Measurements from ENCODE around the gene ZNHIT1. TPM values are rescaled to one million over a fixed set of nuclear protein-coding genes. Genes with fewer than 3 reads are reported as not detected.

Gene ZNHIT1
- total RNA-seq, 2 experiments from 2014 or later, result 44.2 TPM

GRCh38 chr7:101237206-101238067 is 19.5 kb downstream of the ZNHIT1 start, which contains the start of gene CLDN15:
Gene CLDN15 (minus strand): TSS chr7:101237802. CDS start chr7:101237581, 221 bp downstream.
- Mint-ChIP-seq H3K27me3 (no peaks in the 10 kb centered on the region), H3K27ac (peak within 1 kb of the TSS; percentile 25), H3K36me3 (ENCODE audit: low read depth) (peaks cover 12% of the 10 kb centered on the region), H3K4me1 (no peaks in the 10 kb centered on the region), H3K9me3 (ENCODE audit: low read depth) (no peaks in the 10 kb centered on the region), H3K4me3 (no peak within 1 kb of the TSS)
- CTCF ChIA-PET, result interaction anchor here (1.0 to 3.7 kb wide), 3 partner anchors 20 to 94 kb away, joined by 4 to 11 read pairs (median 4); partner anchors contain the start of genes PLOD3 and ZNHIT1
- POLR2A ChIA-PET, result interaction anchor here (0.7 kb wide), 1 partner anchor 10 kb away, joined by 3 read pairs; no protein-coding TSS in a partner anchor
- ATAC-seq, result no peak
- intact Hi-C loops (cut with DNase I, micrococcal nuclease), result no loop called here
- no peak for DNase-seq

- POLR2A ChIA-PET, result no interaction called here
- intact Hi-C loops (cut with DNase I, micrococcal nuclease), result no loop called here
Measured at GRCh38 chr7:101238226-101239182, 20.5 kb downstream of the ZNHIT1 start.

GRCh38 chr7:101239191-101239950 is 21.4 kb downstream of the ZNHIT1 start:
- H3K27me3 Mint-ChIP-seq, result no peaks in the 10 kb centered on the region
- H3K4me3 Mint-ChIP-seq, result no peak overlapping the region
- no peak for ATAC-seq
- ChIA-PET POLR2A (no interaction called here), CTCF (no interaction called here)
- H3K27ac Mint-ChIP-seq, result no peak overlapping the region
- intact Hi-C loops (cut with DNase I, micrococcal nuclease), result no loop called here
- peaks cover 8% of the 10 kb centered on the region for H3K4me1 Mint-ChIP-seq
- no peaks in the 10 kb centered on the region for H3K9me3 Mint-ChIP-seq (ENCODE audit: low read depth)
- peaks cover 20% of the 10 kb centered on the region for H3K36me3 Mint-ChIP-seq (ENCODE audit: low read depth)
- no peak for DNase-seq

More at GRCh38 chr7:101238226-101239182, 20.5 kb downstream of the ZNHIT1 start:
- CTCF ChIA-PET, result interaction anchor here (3.7 kb wide), 1 partner anchor 44 kb away, joined by 11 read pairs; no protein-coding TSS in a partner anchor
- Mint-ChIP-seq H3K4me1 (peaks cover 2% of the 10 kb centered on the region), H3K27me3 (no peaks in the 10 kb centered on the region), H3K27ac (no peak overlapping the region), H3K9me3 (ENCODE audit: low read depth) (no peaks in the 10 kb centered on the region), H3K4me3 (no peak overlapping the region), H3K36me3 (ENCODE audit: low read depth) (peaks cover 15% of the 10 kb centered on the region)
- DNase-seq (no peak), ATAC-seq (no peak)

- peaks cover 8% of the 10 kb centered on the region for H3K4me1 Mint-ChIP-seq
- no peak overlapping the region for H3K27ac Mint-ChIP-seq
- DNase-seq (no peak), ATAC-seq (no peak)
- no peak overlapping the region for H3K4me3 Mint-ChIP-seq
- CTCF ChIA-PET, result no interaction called here
- H3K36me3 Mint-ChIP-seq (ENCODE audit: low read depth), result peaks cover 20% of the 10 kb centered on the region
- H3K27me3 Mint-ChIP-seq, result no peaks in the 10 kb centered on the region
- intact Hi-C loops (cut with DNase I, micrococcal nuclease), result loop anchor here in 1 of 2 experiments (10.0 kb wide), 1 partner anchor 565 kb away; the partner anchor contains the start of gene GNB2
- POLR2A ChIA-PET, result no interaction called here
- no peaks in the 10 kb centered on the region for H3K9me3 Mint-ChIP-seq (ENCODE audit: low read depth)
Measured at GRCh38 chr7:101239951-101240220, 21.9 kb downstream of the ZNHIT1 start.

- no peak overlapping the region for H3K4me3 Mint-ChIP-seq
- H3K9me3 Mint-ChIP-seq (ENCODE audit: low read depth), result no peaks in the 10 kb centered on the region
- peaks cover 13% of the 10 kb centered on the region for H3K4me1 Mint-ChIP-seq
- ChIA-PET CTCF (no interaction called here), POLR2A (no interaction called here)
- ATAC-seq, result no peak
- intact Hi-C loops (cut with DNase I, micrococcal nuclease), result loop anchor here in 1 of 2 experiments (10.0 kb wide), 1 partner anchor 566 kb away; the partner anchor contains the start of gene GNB2
- DNase-seq, result no peak
- H3K27ac Mint-ChIP-seq, result no peak overlapping the region
- H3K36me3 Mint-ChIP-seq (ENCODE audit: low read depth), result peaks cover 24% of the 10 kb centered on the region
- no peaks in the 10 kb centered on the region for H3K27me3 Mint-ChIP-seq
Measured at GRCh38 chr7:101240226-101241014, 22.5 kb downstream of the ZNHIT1 start.

- Mint-ChIP-seq H3K27me3 (no peaks in the 10 kb centered on the region), H3K4me1 (peaks cover 18% of the 10 kb centered on the region), H3K27ac (no peak overlapping the region), H3K36me3 (ENCODE audit: low read depth) (peaks cover 29% of the 10 kb centered on the region), H3K4me3 (no peak overlapping the region), H3K9me3 (ENCODE audit: low read depth) (no peaks in the 10 kb centered on the region)
- ATAC-seq, result no peak
- intact Hi-C loops (cut with DNase I, micrococcal nuclease), result loop anchor here in 1 of 2 experiments (10.0 kb wide), 1 partner anchor 566 kb away; the partner anchor contains the start of gene GNB2
- no peak for DNase-seq
- ChIA-PET POLR2A (no interaction called here), CTCF (interaction anchor here (1.1 to 1.2 kb wide), 2 partner anchors 14 to 97 kb away, joined by 3 to 6 read pairs; no protein-coding TSS in a partner anchor)
Measured at GRCh38 chr7:101241015-101241363, 23.0 kb downstream of the ZNHIT1 start.

GRCh38 chr7:101241443-101242349 is 23.7 kb downstream of the ZNHIT1 start:
- Mint-ChIP-seq H3K4me3 (no peak overlapping the region), H3K36me3 (ENCODE audit: low read depth) (peaks cover 29% of the 10 kb centered on the region), H3K27me3 (no peaks in the 10 kb centered on the region), H3K4me1 (peaks cover 19% of the 10 kb centered on the region), H3K9me3 (ENCODE audit: low read depth) (no peaks in the 10 kb centered on the region), H3K27ac (no peak overlapping the region)
- ChIA-PET POLR2A (no interaction called here), CTCF (interaction anchor here (0.6 to 1.2 kb wide), 4 partner anchors 13 to 98 kb away, joined by 3 to 6 read pairs (median 3); no protein-coding TSS in a partner anchor)
- intact Hi-C loops (cut with DNase I, micrococcal nuclease), result loop anchor here in 1 of 2 experiments (10.0 kb wide), 1 partner anchor 567 kb away; the partner anchor contains the start of gene GNB2
- ATAC-seq (no peak), DNase-seq (no peak)

- no peaks in the 10 kb centered on the region for H3K9me3 Mint-ChIP-seq (ENCODE audit: low read depth)
- intact Hi-C loops (cut with DNase I, micrococcal nuclease), result loop anchor here (1.0 to 10.0 kb wide), 10 partner anchors 8 to 569 kb away; partner anchors contain the start of genes ZNHIT1 (in 2 of the 2), AP1S1 (in 1 of the 2), GNB2 (in 1 of the 2) and IFT22 (in 1 of the 2)
- peak overlapping the region; percentile 97 for H3K27ac Mint-ChIP-seq
- no peak for ATAC-seq
- ChIA-PET CTCF (interaction anchor here (0.6 to 3.8 kb wide), 21 partner anchors 9 to 1118 kb away, joined by 3 to 44 read pairs (median 4); partner anchors contain the start of genes PLOD3, POP7, TRIM56 and ZNHIT1), POLR2A (interaction anchor here (0.6 to 0.9 kb wide), 5 partner anchors 8 to 814 kb away, joined by 3 to 7 read pairs (median 3); partner anchors contain the start of genes PLOD3 and ZNHIT1)
- no peaks in the 10 kb centered on the region for H3K27me3 Mint-ChIP-seq
- DNase-seq, result peak; percentile 43
- H3K4me1 Mint-ChIP-seq, result peaks cover 25% of the 10 kb centered on the region
- H3K36me3 Mint-ChIP-seq (ENCODE audit: low read depth), result peaks cover 34% of the 10 kb centered on the region
- H3K4me3 Mint-ChIP-seq, result peak overlapping the region; percentile 97
Measured at GRCh38 chr7:101243646-101244374, 25.8 kb downstream of the ZNHIT1 start.

Data from activated CD4-positive, alpha-beta T cell treated with anti-CD3 and anti-CD28 coated beads for 36 hours (primary cell).